HG03432 (cell line): Measurements from ENCODE around the gene ZNF692.
"Not testable (repeated sequence)": the region's sequence is repeated elsewhere in the genome, so short reads cannot be mapped to it uniquely, and the experiment has no call there.

ENCODE experiments used
- ATAC-seq: cut with Tn5 transposase; IDR thresholded peaks from one replicate; pipeline ENCODE4 v1.9.1; 2021; ENCODE audit warnings: mild to moderate bottlenecking, moderate library complexity; ENCODE audit not compliant: unreplicated experiment

ZNF692 gene

GRCh38 chr1:248811514-248812490 lies 47.1 kb downstream of the ZNF692 start:
- no peak for ATAC-seq

DNA sequence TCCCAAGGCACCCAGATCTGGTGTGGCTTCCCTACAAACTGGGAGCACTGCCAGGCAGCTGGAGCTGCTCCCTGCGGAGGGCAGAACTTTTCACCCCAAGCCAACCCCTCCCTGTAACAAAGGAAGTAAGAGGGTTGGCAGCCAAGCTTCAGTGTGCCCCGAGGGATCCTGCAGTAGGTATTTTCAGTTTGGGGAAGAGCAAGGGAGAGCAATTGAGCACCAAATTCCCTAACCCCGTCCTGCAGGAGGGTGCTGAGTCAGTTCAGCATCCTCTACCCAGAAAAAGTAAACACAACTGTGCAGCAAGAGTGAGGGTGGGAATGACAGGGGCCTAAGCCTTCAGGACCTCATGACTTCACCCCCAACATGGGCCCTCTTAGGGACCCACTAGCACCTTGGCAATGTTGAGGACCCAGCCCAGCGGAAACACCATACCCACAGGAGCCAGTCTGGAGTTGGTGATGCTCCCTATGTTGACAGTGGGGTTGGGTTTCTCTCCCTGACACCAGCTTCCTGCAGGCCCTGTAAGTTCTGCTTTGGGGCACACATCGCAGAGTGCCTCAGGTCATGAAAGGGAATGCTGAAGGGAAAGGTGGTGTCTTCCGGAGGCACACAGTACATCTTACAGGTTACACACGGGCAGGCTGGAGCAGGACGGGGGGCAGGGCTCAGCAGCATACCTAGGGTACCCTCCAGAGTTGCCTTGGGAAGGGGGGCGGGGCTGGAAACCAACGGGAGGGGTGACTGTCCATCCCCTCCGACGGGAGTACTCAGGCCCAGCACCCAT lies 48.0 kb downstream of the ZNF692 start:
- ATAC-seq: no peak

DNA sequence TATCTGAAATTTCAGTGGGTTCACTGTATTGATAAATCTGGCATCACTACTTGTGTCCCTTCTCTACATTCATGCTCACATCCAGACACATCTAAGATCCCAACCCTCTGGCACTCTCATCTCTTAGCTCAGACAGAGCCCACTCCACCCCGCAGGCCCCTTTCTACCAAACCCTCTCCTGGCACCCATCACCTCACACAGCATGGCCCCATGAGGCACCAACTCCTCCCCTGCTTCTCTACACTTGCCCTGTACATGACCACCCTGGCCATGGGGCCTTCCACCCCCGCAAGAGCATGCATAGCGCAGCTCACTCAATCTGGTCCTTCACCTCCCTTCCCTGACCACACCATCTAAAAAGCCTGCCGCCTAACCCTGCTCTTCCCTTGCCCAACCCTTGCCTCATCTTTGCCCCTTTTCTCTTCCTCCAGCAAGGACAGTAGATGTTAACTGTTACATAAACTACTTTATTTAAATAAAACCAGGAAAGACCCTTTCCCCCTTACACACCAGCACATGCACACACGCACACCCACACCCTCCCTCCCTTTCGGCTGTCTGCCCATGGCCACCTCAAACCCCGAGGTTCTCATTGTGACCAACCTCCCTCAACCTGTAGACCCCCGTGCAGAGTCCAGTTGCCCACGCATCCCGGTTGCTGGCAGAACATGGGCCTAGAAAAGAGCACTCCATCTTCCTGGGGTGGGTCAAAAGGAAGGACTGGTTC lies 48.7 kb downstream of the ZNF692 start:
- no peak for ATAC-seq

DNA sequence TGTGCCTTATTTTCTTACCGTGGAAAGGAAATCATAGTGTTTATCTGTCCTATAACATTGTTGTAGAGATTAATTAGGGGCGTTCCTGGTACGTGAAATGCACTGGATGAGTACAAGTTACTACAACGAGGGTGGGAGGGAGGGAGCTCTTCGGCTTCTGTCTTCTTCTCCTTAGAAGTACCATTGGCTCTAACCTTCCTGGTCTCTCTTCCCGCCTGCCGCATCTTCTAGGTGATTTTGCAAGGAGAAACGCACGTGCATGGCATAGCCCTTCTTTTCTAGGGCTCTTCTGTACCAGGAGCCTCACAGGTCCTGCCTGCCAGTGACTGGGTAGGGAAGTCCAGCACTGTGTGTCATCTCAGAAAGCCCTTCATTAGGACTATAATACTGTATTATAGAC lies 50.0 kb downstream of the ZNF692 start:
- no peak for ATAC-seq

DNA sequence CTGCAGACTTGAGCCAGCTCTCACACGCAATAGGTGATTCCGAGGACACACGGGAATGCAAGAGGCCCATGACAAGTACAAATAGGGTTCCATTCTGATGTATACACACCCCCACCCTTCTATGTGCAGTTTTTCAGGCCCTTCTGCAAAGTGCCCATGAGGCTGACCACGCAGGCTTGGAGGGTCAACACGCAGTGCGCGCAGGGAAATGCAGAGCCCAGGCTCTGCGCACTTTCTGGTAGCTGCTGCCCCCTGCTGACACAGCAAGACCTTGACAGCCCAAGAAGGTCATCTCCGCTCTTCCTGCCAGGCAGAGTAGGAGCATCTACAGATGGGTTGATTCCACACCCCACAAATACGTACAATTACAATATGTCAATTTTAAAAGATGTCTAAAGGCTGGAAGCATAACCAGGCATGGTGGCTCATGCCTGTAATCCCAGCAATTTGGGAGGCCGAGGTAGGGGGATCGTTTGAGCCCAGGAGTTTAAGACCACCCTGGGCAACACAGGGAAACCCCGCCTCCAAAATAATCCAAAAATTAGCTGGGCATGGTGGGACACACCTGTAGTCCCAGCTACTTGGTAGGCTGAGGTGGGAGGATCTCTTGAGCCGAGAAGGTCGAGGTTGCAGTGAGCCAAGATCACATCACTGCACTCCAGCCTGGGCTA lies 51.7 kb downstream of the ZNF692 start:
- peak; percentile 56 for ATAC-seq

- no peak for ATAC-seq
Observed at GRCh38 chr1:248805876-248806275, 53.0 kb downstream of the ZNF692 start.

- peak; percentile 87 for ATAC-seq
Observed at GRCh38 chr1:248804771-248805681, 53.9 kb downstream of the ZNF692 start.

DNA sequence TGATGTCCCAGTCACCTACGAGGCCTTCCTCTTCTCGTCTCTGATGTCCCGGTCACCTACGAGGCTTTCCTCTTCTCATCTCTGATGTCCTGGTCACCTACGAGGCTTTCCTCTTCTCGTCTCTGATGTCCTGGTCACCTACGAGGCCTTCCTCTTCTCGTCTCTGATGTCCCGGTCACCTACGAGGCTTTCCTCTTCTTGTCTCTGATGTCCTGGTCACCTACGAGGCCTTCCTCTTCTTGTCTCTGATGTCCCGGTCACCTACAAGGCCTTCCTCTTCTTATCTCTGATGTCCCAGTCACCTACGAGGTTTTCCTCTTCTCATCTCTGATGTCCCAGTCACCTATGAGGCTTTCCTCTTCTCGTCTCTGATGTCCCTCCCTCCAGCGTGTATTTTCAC lies 55.4 kb downstream of the ZNF692 start:
- not testable (repeated sequence) for ATAC-seq

DNA sequence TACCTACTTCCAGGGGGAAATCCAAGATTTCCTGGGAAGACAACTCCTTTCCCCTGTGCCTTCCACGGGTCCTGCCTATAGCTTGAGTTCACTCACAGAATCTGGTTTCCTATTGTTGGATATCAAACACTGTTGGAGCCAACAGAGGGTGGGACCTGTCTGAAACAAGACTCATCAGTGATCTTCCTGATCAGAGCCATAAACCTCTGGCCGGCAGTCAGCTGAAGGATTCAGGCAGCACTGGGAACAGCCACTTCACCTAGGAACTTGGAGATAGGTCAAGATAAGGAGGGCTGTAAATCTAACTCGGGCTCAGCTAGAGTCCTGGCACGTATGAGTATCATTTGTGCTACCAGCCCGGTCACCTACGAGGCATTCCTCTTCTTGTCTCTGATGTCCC lies 56.4 kb downstream of the ZNF692 start:
- ATAC-seq: no peak

DNA sequence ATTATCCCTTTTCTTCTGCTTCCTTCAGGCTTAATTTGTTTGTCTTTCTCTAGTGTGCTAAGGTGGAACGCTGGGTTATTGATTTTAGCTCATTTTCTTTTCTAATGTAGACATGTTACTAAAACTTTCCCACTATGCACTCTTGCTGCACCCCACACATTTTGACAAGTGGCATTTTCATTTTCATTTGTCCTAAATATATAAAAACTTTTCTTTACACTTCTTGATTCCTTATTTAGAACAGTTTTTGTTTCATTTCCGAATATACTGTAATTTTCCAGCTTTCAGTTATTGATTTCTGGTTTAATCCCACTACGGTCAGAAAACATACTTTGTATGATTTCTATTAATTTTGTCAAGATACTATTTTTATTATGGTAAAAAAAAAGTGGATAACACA lies 58.4 kb downstream of the ZNF692 start:
- no peak for ATAC-seq
